Progenitor cell of endocrine pancreas (in vitro differentiated cells): Measurements from ENCODE around the gene TAAR5. TPM values are rescaled to one million over a fixed set of nuclear protein-coding genes. Genes with fewer than 3 reads are reported as not detected.

Experiments
- DNase-seq: peaks from one replicate; pipeline ENCODE4 v3.0.0; 2021; ENCODE audit warnings: low spot score; ENCODE audit not compliant: unreplicated experiment
- H3K27ac Mint-ChIP-seq: 2 replicates; pipeline ENCODE4 v1.8.0; 2021; ENCODE audit warnings: mild to moderate bottlenecking, moderate library complexity, mixed read lengths
- H3K27me3 Mint-ChIP-seq: 2 replicates; pipeline ENCODE4 v1.8.0; 2021; ENCODE audit warnings: mixed read lengths
- H3K36me3 Mint-ChIP-seq: 2 replicates; pipeline ENCODE4 v1.8.0; 2022; ENCODE audit warnings: mixed read lengths; ENCODE audit not compliant: insufficient read depth
- H3K4me1 Mint-ChIP-seq: 2 replicates; pipeline ENCODE4 v1.8.0; 2021; ENCODE audit warnings: low read depth, mixed read lengths
- H3K4me3 Mint-ChIP-seq: 2 replicates; pipeline ENCODE4 v1.8.0; 2021; ENCODE audit warnings: low read depth, mild to moderate bottlenecking, moderate library complexity, mixed read lengths
- H3K9me3 Mint-ChIP-seq: 2 replicates; pipeline ENCODE4 v1.8.0; 2021; ENCODE audit warnings: low read depth, mixed read lengths
- total RNA-seq: library from RNA; stranded (reverse); gene quantifications from 2 replicates; pipeline ENCODE4 v1.2.1, GENCODE V29; 2021
- TF ChIP-seq, protein P1 (sequence below): fragments of 200-600 bp; sonication (generic); IDR thresholded peaks from one replicate; pipeline ENCODE4 v1.5.0; 2021; ENCODE audit warnings: antibody characterized with exemption, mild to moderate bottlenecking; ENCODE audit not compliant: unreplicated experiment

The TAAR5 gene
- total RNA-seq, 1 donor from 2014 or later: not detected

DNA sequence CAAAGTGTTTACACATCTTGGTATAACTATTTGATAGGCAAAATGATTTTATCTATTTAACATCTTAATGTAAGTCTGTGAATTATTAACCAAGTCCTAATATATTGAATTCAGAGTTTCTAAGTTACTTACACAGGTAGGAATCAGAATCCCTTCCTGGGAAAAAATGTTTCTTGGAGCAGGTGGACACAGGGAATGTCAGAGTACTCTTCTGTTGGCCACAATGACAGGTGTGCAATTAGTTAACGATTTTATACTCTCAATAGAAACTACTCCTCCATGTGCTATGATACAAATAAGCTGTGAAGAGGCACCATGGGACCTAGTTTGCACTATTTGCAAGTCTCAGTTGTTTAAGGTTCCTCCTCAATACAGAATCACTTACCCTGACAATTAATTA is 821 bp upstream of the TAAR5 start:
- DNase-seq: no peak
- Mint-ChIP-seq H3K27ac (no peak overlapping the region), H3K9me3 (no peaks in the 10 kb centered on the region), H3K4me3 (no peak overlapping the region), H3K4me1 (no peaks in the 10 kb centered on the region), H3K27me3 (peaks cover 42% of the 10 kb centered on the region), H3K36me3 (no peaks in the 10 kb centered on the region)
- TF ChIP-seq, protein P1, sequence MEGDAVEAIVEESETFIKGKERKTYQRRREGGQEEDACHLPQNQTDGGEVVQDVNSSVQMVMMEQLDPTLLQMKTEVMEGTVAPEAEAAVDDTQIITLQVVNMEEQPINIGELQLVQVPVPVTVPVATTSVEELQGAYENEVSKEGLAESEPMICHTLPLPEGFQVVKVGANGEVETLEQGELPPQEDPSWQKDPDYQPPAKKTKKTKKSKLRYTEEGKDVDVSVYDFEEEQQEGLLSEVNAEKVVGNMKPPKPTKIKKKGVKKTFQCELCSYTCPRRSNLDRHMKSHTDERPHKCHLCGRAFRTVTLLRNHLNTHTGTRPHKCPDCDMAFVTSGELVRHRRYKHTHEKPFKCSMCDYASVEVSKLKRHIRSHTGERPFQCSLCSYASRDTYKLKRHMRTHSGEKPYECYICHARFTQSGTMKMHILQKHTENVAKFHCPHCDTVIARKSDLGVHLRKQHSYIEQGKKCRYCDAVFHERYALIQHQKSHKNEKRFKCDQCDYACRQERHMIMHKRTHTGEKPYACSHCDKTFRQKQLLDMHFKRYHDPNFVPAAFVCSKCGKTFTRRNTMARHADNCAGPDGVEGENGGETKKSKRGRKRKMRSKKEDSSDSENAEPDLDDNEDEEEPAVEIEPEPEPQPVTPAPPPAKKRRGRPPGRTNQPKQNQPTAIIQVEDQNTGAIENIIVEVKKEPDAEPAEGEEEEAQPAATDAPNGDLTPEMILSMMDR: no peak

DNA sequence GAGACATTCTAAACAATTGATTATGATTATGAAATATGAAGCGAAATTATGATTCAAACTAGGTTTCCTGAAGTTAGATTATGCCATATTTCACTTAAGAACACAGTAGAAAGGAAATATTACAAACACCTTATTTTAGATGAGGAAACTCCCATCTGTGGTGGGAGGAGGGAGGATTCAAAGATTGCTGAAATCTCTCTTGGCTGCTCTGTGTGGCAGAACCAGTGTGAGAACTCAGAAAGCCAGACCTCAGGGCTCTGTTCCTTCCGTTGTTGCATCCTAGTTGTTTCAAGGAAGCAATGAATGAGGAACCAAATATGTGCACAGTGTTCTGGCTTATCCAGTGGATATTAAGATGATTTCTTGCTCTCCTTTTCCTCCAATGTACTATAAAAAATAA is 2.1 kb downstream of the TAAR5 start:
- H3K4me1 Mint-ChIP-seq: no peaks in the 10 kb centered on the region
- no peaks in the 10 kb centered on the region for H3K36me3 Mint-ChIP-seq
- peaks cover 45% of the 10 kb centered on the region for H3K27me3 Mint-ChIP-seq
- no peak overlapping the region for H3K4me3 Mint-ChIP-seq
- no peak overlapping the region for H3K27ac Mint-ChIP-seq
- TF ChIP-seq, protein P1: no peak
- no peak for DNase-seq
- no peaks in the 10 kb centered on the region for H3K9me3 Mint-ChIP-seq

DNA sequence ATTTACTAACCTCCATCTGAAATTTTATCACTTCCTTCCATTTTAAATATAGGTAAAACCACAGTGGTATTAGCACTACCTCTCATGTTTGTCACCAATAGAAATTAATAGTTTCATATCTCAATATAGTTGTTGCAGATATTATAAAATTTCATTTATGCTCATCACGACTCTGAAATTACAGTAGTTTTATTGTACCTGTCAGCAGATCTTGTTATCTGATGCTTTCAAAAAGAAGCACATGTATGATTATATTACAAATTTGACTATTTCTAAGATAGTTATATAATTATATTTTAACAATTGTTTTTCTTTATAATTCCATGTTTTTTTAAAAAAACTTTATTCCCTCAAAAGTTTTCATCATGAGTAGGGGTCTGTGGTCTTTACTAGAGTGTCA is 4.8 kb downstream of the TAAR5 start:
- TF ChIP-seq, protein P1: no peak
- Mint-ChIP-seq H3K27ac (no peak overlapping the region), H3K4me3 (no peak overlapping the region)

DNA sequence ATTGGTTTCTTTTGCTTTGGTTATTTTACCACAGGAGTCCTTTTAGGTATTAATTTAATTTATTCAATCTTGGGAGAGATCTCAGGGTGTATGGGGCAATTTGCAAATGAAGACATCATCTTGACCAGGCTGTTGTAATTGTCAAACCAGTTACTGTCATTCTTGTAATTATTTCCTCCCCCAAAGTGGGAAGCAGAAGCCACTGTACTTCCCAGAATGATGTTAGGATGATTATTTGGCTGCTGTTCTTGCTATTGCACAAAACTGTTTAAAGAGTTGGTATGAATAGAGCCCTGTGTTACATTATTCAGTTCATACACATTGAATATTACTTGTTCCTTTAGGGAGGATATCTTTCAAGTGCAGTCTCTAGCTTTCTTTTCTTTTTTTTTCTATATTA is 17.8 kb downstream of the TAAR5 start:
- H3K4me1 Mint-ChIP-seq: no peaks in the 10 kb centered on the region
- peaks cover 2% of the 10 kb centered on the region for H3K36me3 Mint-ChIP-seq
- no peaks in the 10 kb centered on the region for H3K9me3 Mint-ChIP-seq
- no peak overlapping the region for H3K27ac Mint-ChIP-seq
- no peak for DNase-seq
- H3K27me3 Mint-ChIP-seq: peaks cover 21% of the 10 kb centered on the region
- H3K4me3 Mint-ChIP-seq: no peak overlapping the region
- TF ChIP-seq, protein P1: no peak

More for the DNA sequence above, 4.8 kb downstream of the TAAR5 start:
- Mint-ChIP-seq H3K9me3 (no peaks in the 10 kb centered on the region), H3K36me3 (no peaks in the 10 kb centered on the region), H3K27me3 (peaks cover 37% of the 10 kb centered on the region), H3K4me1 (no peaks in the 10 kb centered on the region)
- DNase-seq: no peak

DNA sequence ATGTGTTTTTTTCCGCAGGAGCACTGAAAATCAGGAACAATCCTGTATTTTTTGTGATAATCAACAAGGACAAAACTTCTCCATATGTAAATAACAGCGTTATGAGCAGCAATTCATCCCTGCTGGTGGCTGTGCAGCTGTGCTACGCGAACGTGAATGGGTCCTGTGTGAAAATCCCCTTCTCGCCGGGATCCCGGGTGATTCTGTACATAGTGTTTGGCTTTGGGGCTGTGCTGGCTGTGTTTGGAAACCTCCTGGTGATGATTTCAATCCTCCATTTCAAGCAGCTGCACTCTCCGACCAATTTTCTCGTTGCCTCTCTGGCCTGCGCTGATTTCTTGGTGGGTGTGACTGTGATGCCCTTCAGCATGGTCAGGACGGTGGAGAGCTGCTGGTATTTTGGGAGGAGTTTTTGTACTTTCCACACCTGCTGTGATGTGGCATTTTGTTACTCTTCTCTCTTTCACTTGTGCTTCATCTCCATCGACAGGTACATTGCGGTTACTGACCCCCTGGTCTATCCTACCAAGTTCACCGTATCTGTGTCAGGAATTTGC is 19.2 kb downstream of the TAAR5 start, which contains the start of gene TAAR6:
TAAR6 (plus strand) TSS at position 102 of the 557 bp plus-strand sequence; CDS start at position 102, 0 bp downstream.
- peaks cover 17% of the 10 kb centered on the region for H3K27me3 Mint-ChIP-seq
- no peak for DNase-seq
- TF ChIP-seq, protein P1: no peak
- no peak within 1 kb of the TSS for H3K4me3 Mint-ChIP-seq
- no peak within 1 kb of the TSS for H3K27ac Mint-ChIP-seq
- H3K4me1 Mint-ChIP-seq: no peaks in the 10 kb centered on the region
- peaks cover 2% of the 10 kb centered on the region for H3K36me3 Mint-ChIP-seq
- H3K9me3 Mint-ChIP-seq: no peaks in the 10 kb centered on the region
